Ovary (tissue), 3 donors: ENCODE results near the gene OSBPL5.

Experiments used
- POLR2A ChIP-seq: fragments of 450-650 bp; IDR thresholded peaks from one replicate; pipeline ENCODE4 v1.6.1; 2017; ENCODE audit warnings: antibody characterized with exemption, mild to moderate bottlenecking, moderate library complexity
- TF ChIP-seq, protein P1 (sequence below), 3 donors: fragments of 450-650 bp in 2 of 3; fragments of 200-600 bp in 1 of 3; IDR thresholded peaks; one replicate each; pipeline versions ENCODE4 v1.5.1 to v1.8.0; 2016 to 2022; ENCODE audit warnings: antibody characterized with exemption in 3 of 3, mild to moderate bottlenecking in 1 of 3
- donor health status: DM: no; HTN: no; CAD: no.

GRCh38 chr11:3171931-3172560 is 6.9 kb upstream of the OSBPL5 start:
- TF ChIP-seq, protein P1, sequence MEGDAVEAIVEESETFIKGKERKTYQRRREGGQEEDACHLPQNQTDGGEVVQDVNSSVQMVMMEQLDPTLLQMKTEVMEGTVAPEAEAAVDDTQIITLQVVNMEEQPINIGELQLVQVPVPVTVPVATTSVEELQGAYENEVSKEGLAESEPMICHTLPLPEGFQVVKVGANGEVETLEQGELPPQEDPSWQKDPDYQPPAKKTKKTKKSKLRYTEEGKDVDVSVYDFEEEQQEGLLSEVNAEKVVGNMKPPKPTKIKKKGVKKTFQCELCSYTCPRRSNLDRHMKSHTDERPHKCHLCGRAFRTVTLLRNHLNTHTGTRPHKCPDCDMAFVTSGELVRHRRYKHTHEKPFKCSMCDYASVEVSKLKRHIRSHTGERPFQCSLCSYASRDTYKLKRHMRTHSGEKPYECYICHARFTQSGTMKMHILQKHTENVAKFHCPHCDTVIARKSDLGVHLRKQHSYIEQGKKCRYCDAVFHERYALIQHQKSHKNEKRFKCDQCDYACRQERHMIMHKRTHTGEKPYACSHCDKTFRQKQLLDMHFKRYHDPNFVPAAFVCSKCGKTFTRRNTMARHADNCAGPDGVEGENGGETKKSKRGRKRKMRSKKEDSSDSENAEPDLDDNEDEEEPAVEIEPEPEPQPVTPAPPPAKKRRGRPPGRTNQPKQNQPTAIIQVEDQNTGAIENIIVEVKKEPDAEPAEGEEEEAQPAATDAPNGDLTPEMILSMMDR (IDR thresholded peaks at IDR 0.05) = no peak
- TF ChIP-seq POLR2A = no peak
